PC-3 (cell line): ENCODE measurements around the gene RIMBP2. TPM values are rescaled to one million over a fixed set of nuclear protein-coding genes. Genes with fewer than 3 reads are reported as not detected.

Source experiments
- ATAC-seq: fragments of 200-7000 bp; cut with Tn5 transposase; 2 replicates; pipeline ENCODE4 v1.9.1; 2020; ENCODE audit warnings: mild to moderate bottlenecking, moderate library complexity
- BruUV-seq: library from RNA; stranded (reverse); fragments of 400-500 nt; replicated peaks from 2 replicates; lab custom pipeline; 2021; lab: Mats Ljungman, UMichigan
- CTCF ChIA-PET: fragments of 300-600 bp; sonication (Branson Sonifier 250); formaldehyde crosslinking; loops from one replicate; lab custom pipeline; 2022; ENCODE audit warnings: antibody characterized with exemption; lab: Charles Lee
- POLR2A ChIA-PET: fragments of 300-600 bp; sonication (Branson Sonifier 250); formaldehyde crosslinking; loops from one replicate; lab custom pipeline; 2022; ENCODE audit warnings: antibody characterized with exemption; ENCODE audit not compliant: unreplicated experiment; lab: Charles Lee
- DNase-seq: peaks from one replicate; pipeline ENCODE4 v3.0.0-alpha.2; 2015
- H2AFZ ChIP-seq: fragments of 300-600 bp; sonication (generic); 2 replicates; pipeline ENCODE4 v1.6.0; 2016; ENCODE audit warnings: antibody characterized with exemption, low read length
- H3F3A ChIP-seq: fragments of 300-600 bp; sonication (generic); one replicate; pipeline ENCODE4 v1.6.0; 2017; ENCODE audit warnings: antibody characterized with exemption, low read length, control low read depth, mild to moderate bottlenecking; ENCODE audit not compliant: unreplicated experiment
- H3K27ac ChIP-seq: fragments of 300-600 bp; sonication (generic); 2 replicates; pipeline ENCODE4 v1.5.1; 2016; ENCODE audit warnings: mild to moderate bottlenecking, low read length
- H3K27me3 ChIP-seq: fragments of 300-600 bp; sonication (generic); 2 replicates; pipeline ENCODE4 v1.6.1; 2016; ENCODE audit warnings: low read length, mixed read lengths
- H3K36me3 ChIP-seq: fragments of 300-600 bp; sonication (generic); 2 replicates; pipeline ENCODE4 v1.6.1; 2016; ENCODE audit warnings: low read depth, mixed run types, low read length, mixed read lengths
- H3K4me1 ChIP-seq: fragments of 300-600 bp; sonication (generic); 2 replicates; pipeline ENCODE4 v1.5.1; 2016; ENCODE audit warnings: low read length; ENCODE audit not compliant: insufficient read depth
- H3K4me2 ChIP-seq: fragments of 300-600 bp; sonication (generic); 2 replicates; pipeline ENCODE4 v1.6.0; 2016; ENCODE audit warnings: low read length
- H3K4me3 ChIP-seq: fragments of 300-600 bp; sonication (generic); 2 replicates; pipeline ENCODE4 v1.5.1; 2016; ENCODE audit warnings: mild to moderate bottlenecking, low read length, mixed read lengths
- H3K79me2 ChIP-seq: fragments of 300-600 bp; sonication (generic); 2 replicates; pipeline ENCODE4 v1.6.1; 2017; ENCODE audit warnings: low read length, mixed read lengths
- H3K9ac ChIP-seq: fragments of 300-600 bp; sonication (generic); 2 replicates; pipeline ENCODE4 v1.6.0; 2016; ENCODE audit warnings: mild to moderate bottlenecking, low read length
- H3K9me2 ChIP-seq: fragments of 300-600 bp; sonication (generic); replicated peaks from 2 replicates; pipeline ENCODE4 v1.6.1; 2016; ENCODE audit warnings: mixed run types, low read length, mixed read lengths
- H3K9me3 ChIP-seq: fragments of 300-600 bp; sonication (generic); 2 replicates; pipeline ENCODE4 v1.6.1; 2016; ENCODE audit warnings: low read length, mixed read lengths
- H4K20me1 ChIP-seq: fragments of 300-600 bp; sonication (generic); 2 replicates; pipeline ENCODE4 v1.6.1; 2016; ENCODE audit warnings: low read length, mixed read lengths
- CTCF ChIP-seq: fragments of 300-600 bp; sonication (generic); conservative IDR thresholded peaks from 2 replicates; pipeline ENCODE4 v1.5.1; 2017; ENCODE audit warnings: antibody characterized with exemption, low read depth, mild to moderate bottlenecking, low read length
- EZH2 ChIP-seq: fragments of 300-600 bp; sonication (generic); IDR thresholded peaks from one replicate; pipeline ENCODE4 v1.6.1; 2017; ENCODE audit warnings: antibody characterized with exemption, mild to moderate bottlenecking, low read length; ENCODE audit not compliant: unreplicated experiment
- EZH2phosphoT487 ChIP-seq: fragments of 300-600 bp; sonication (generic); IDR thresholded peaks from 2 replicates; pipeline ENCODE4 v1.6.1; 2018; ENCODE audit warnings: mild to moderate bottlenecking, antibody characterized with exemption, low read length, borderline replicate concordance
- intact Hi-C: fragments of 100-400 bp; cut with micrococcal nuclease; formaldehyde crosslinking; loops from 2 replicates; pipeline ENCODE4 v1.9.0; 2023
- total RNA-seq: library from RNA; depleted of rRNA; stranded (reverse); fragments of >200 nt; gene quantifications from 2 replicates; pipeline ENCODE4 v1.2.3, GENCODE V29; 2014

Gene RIMBP2
- total RNA-seq, 1 experiment from 2014 or later = not detected

GRCh38 chr12:130761537-130762318 lies 45.6 kb upstream of the RIMBP2 start:
- Histone ChIP-seq H3K27ac (no peak overlapping the region), H3K36me3 (no peaks in the 10 kb centered on the region), H4K20me1 (no peaks in the 10 kb centered on the region), H3K79me2 (no peaks in the 10 kb centered on the region), H3K9me2 (no peaks in the 10 kb centered on the region), H3K4me1 (peaks cover 8% of the 10 kb centered on the region; the same call in 1 of the 2 replicates), H3F3A (peaks cover 6% of the 10 kb centered on the region), H3K27me3 (peaks cover 3% of the 10 kb centered on the region; the same call in 1 of the 2 replicates), H3K4me3 (peak overlapping the region; percentile 67), H2AFZ (peak overlapping the region; percentile 88), H3K9me3 (peaks cover 11% of the 10 kb centered on the region; the same call in 1 of the 2 replicates), H3K9ac (no peak overlapping the region), H3K4me2 (peak overlapping the region; percentile 93)
- DNase-seq (peak; percentile 92), ATAC-seq (peak; percentile 96)
- intact Hi-C loops = loop anchor here (1.0 to 5.0 kb wide), 4 partner anchors 58 to 1071 kb away; no protein-coding TSS in a partner anchor
- no TSS peak for BruUV-seq
- peak; percentile 98 for TF ChIP-seq CTCF
- no peak for TF ChIP-seq EZH2phosphoT487
- TF ChIP-seq EZH2 = no peak
- POLR2A ChIA-PET = no interaction called here
- CTCF ChIA-PET = no interaction called here

DNA sequence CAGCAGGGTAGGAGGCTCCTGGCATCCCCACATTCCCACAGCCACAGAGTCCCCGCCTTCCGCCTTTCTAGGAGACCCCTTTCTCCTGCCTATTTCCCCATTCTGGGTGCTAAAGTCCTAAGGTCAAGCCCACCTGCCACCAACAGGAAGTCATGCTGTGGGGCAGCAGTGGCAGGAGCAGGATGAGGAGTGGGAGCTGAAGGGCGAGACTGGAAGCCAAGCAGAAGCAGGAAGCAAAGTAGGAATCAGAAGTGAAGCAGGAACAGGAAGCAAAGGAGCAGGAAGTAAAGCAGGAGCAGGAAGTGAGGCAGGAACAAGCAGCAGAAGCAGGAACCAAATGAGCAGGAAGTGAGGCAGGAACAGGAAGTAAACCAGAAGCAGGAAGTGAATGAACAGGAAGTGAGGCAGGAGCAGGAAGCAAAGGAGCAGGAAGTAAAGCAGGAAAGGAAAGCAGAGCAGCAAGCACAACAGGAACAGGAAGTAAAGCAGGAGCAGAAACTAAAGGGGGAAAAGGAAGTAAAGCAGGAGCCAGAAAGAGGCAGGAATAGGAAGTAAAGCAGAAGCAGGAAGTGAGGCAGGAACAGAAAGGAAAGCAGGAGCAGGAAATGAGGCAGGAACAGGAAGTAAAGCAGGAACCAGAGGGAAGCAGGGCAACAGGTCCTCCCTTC lies 38.3 kb upstream of the RIMBP2 start:
- ATAC-seq = no peak
- no peaks in the 10 kb centered on the region for H3K4me1 ChIP-seq
- H2AFZ ChIP-seq = peak overlapping the region; percentile 62
- no peaks in the 10 kb centered on the region for H3K79me2 ChIP-seq
- BruUV-seq = no TSS peak
- no peaks in the 10 kb centered on the region for H4K20me1 ChIP-seq
- no peak overlapping the region for H3K4me2 ChIP-seq
- ChIA-PET CTCF (no interaction called here), POLR2A (no interaction called here)
- no peaks in the 10 kb centered on the region for H3K27me3 ChIP-seq
- intact Hi-C loops = no loop called here
- H3K9ac ChIP-seq = no peak overlapping the region
- no peaks in the 10 kb centered on the region for H3K36me3 ChIP-seq
- TF ChIP-seq EZH2 (no peak), EZH2phosphoT487 (no peak), CTCF (no peak)
- no peak overlapping the region for H3K4me3 ChIP-seq
- DNase-seq = no peak
- H3F3A ChIP-seq = no peaks in the 10 kb centered on the region
- H3K9me2 ChIP-seq = no peaks in the 10 kb centered on the region
- no peak overlapping the region for H3K27ac ChIP-seq
- 0 out of 2 replicates have a peak, but pooled peaks cover 3% of the 10 kb centered on the region for H3K9me3 ChIP-seq
